Upper lobe of left lung (tissue), 6 donors: ENCODE measurements around the gene AGMO. TPM values are rescaled to one million over a fixed set of nuclear protein-coding genes. Genes with fewer than 3 reads are reported as not detected.

ENCODE experiments used
- ATAC-seq, 2 donors: fragments of 200-7000 bp; cut with Tn5 transposase; one replicate each; pipeline ENCODE4 v1.9.1; 2022; ENCODE audit warnings: mild to moderate bottlenecking in 2 of 2, moderate library complexity in 2 of 2; ENCODE audit not compliant: low FRiP score in 2 of 2
- DNase-seq, 2 donors: peaks; one replicate each; pipeline ENCODE4 v3.0.0-alpha.2; 2019 to 2020
- H3K27ac ChIP-seq, 4 donors: fragments of 200-600 bp; sonication (generic); one replicate each; pipeline ENCODE4 v1.5.1; 2016 to 2019
- H3K27me3 ChIP-seq, 4 donors: fragments of 200-600 bp; sonication (generic); one replicate each; pipeline ENCODE4 v1.5.1; 2017 to 2019
- H3K36me3 ChIP-seq, 4 donors: fragments of 200-600 bp; sonication (generic); one replicate each; pipeline ENCODE4 v1.5.1; 2016 to 2019
- H3K4me1 ChIP-seq, 4 donors: fragments of 200-600 bp; sonication (generic); one replicate each; pipeline ENCODE4 v1.5.1; 2018 to 2019
- H3K4me3 ChIP-seq, 4 donors: fragments of 200-600 bp; sonication (generic); one replicate each; pipeline ENCODE4 v1.5.1; 2017 to 2019; ENCODE audit warnings: mild to moderate bottlenecking in 2 of 4, moderate library complexity in 1 of 4
- H3K9me3 ChIP-seq, 4 donors: fragments of 200-600 bp; sonication (generic); one replicate each; pipeline ENCODE4 v1.5.1; 2018 to 2019
- CTCF ChIP-seq, 6 experiments: fragments of 450-650 bp in 4 of 6; fragments of 200-600 bp in 2 of 6; sonication (generic) in 2 of 6; IDR thresholded peaks; one replicate each; pipeline ENCODE4 v1.5.1; 2016 to 2019; ENCODE audit warnings: antibody characterized with exemption in 6 of 6
- EP300 ChIP-seq, 4 donors: sonication (generic); formaldehyde crosslinking; IDR thresholded peaks; one replicate each; pipeline ENCODE4 v1.5.1; 2017; ENCODE audit warnings: antibody characterized with exemption in 4 of 4, control low read depth in 2 of 4
- POLR2A ChIP-seq, 4 donors: fragments of 450-650 bp; IDR thresholded peaks; one replicate each; pipeline ENCODE4 v1.5.1; 2016 to 2017; ENCODE audit warnings: antibody characterized with exemption in 4 of 4, mild to moderate bottlenecking in 2 of 4
- POLR2AphosphoS5 ChIP-seq, 2 donors: sonication (generic); formaldehyde crosslinking; IDR thresholded peaks; one replicate each; pipeline ENCODE4 v1.5.1; 2017; ENCODE audit warnings: antibody characterized with exemption in 2 of 2
- WGBS, 2 donors: methylation state at CpG; one replicate each; pipeline ENCODE4 v1.1.5; 2017 to 2018; 5-methylcytosine and 5-hydroxymethylcytosine counted together
- total RNA-seq, 6 donors: library from RNA; depleted of rRNA in 4 of 6; stranded (reverse); fragments of >200 nt in 4 of 6; gene quantifications; one replicate each; pipeline versions ENCODE4 v1.1.0 to v1.2.1, GENCODE V29; 2016 to 2021
- donor health status: DM: no; HTN: no; CAD: no; lungs with moderate emphysema.
- donor health status: DM: no; HTN: yes; CAD: no; lungs with severe emphysema.

Gene AGMO
- total RNA-seq, 6 donors from 2014 or later, result 0.17 to 3.0 (median 0.20) TPM; not detected in 3

GRCh38 chr7:15402436-15403136 lies 159.2 kb downstream of the AGMO start:
- Histone ChIP-seq H3K9me3 (no peaks in the 10 kb centered on the region), H3K27me3 (no peaks in the 10 kb centered on the region), H3K4me1 (no peaks in the 10 kb centered on the region), H3K4me3 (no peak overlapping the region), H3K36me3 (no peaks in the 10 kb centered on the region), H3K27ac (no peak overlapping the region)
- WGBS, 2 donors, result 80 to 82% methylated on average over 2 of the region's 2 CpGs
- no peak for DNase-seq
- TF ChIP-seq POLR2AphosphoS5 (IDR thresholded peaks at IDR 0.05) (no peak), CTCF (IDR thresholded peaks at IDR 0.05) (no peak), POLR2A (IDR thresholded peaks at IDR 0.05) (no peak), EP300 (IDR thresholded peaks at IDR 0.05) (no peak)
- no peak for ATAC-seq

GRCh38 chr7:15400440-15400839 lies 161.4 kb downstream of the AGMO start:
- H3K4me1 ChIP-seq, result no peaks in the 10 kb centered on the region
- ATAC-seq, result no peak
- WGBS, 2 donors, result 69 to 74% methylated on average over 3 of the region's 3 CpGs

GRCh38 chr7:15399441-15399840 lies 162.4 kb downstream of the AGMO start:
- ATAC-seq (no peak), DNase-seq (no peak)
- TF ChIP-seq EP300 (IDR thresholded peaks at IDR 0.05) (no peak), CTCF (IDR thresholded peaks at IDR 0.05) (no peak), POLR2A (IDR thresholded peaks at IDR 0.05) (no peak), POLR2AphosphoS5 (IDR thresholded peaks at IDR 0.05) (no peak)
- no peak overlapping the region for H3K4me3 ChIP-seq
- no peaks in the 10 kb centered on the region for H3K36me3 ChIP-seq
- no peak overlapping the region for H3K27ac ChIP-seq
- H3K9me3 ChIP-seq, result peaks cover 0 to 11% (median 0%) of the 10 kb centered on the region in 4 donors
- WGBS, 2 donors, result 73 to 77% methylated on average over 2 of the region's 2 CpGs
- no peaks in the 10 kb centered on the region for H3K4me1 ChIP-seq
- no peaks in the 10 kb centered on the region for H3K27me3 ChIP-seq

More at GRCh38 chr7:15400440-15400839, 161.4 kb downstream of the AGMO start:
- Histone ChIP-seq H3K9me3 (peaks cover 0 to 11% (median 0%) of the 10 kb centered on the region in 4 donors), H3K4me3 (no peak overlapping the region), H3K27ac (no peak overlapping the region), H3K36me3 (no peaks in the 10 kb centered on the region), H3K27me3 (no peaks in the 10 kb centered on the region)
- no peak for DNase-seq
- TF ChIP-seq CTCF (IDR thresholded peaks at IDR 0.05) (no peak), POLR2A (IDR thresholded peaks at IDR 0.05) (no peak), EP300 (IDR thresholded peaks at IDR 0.05) (no peak), POLR2AphosphoS5 (IDR thresholded peaks at IDR 0.05) (no peak)

- Histone ChIP-seq H3K9me3 (peaks cover 0 to 11% (median 0%) of the 10 kb centered on the region in 4 donors), H3K27ac (no peak overlapping the region), H3K36me3 (no peaks in the 10 kb centered on the region), H3K27me3 (no peaks in the 10 kb centered on the region), H3K4me3 (no peak overlapping the region), H3K4me1 (no peaks in the 10 kb centered on the region)
- 84 to 88% methylated on average over 9 of the region's 9 CpGs for WGBS, 2 donors
- TF ChIP-seq CTCF (IDR thresholded peaks at IDR 0.05) (no peak), POLR2AphosphoS5 (IDR thresholded peaks at IDR 0.05) (no peak), EP300 (IDR thresholded peaks at IDR 0.05) (no peak), POLR2A (IDR thresholded peaks at IDR 0.05) (no peak)
- no peak for DNase-seq
- no peak for ATAC-seq
Measured at GRCh38 chr7:15397922-15398760, 163.7 kb downstream of the AGMO start.
